SK-N-SH (cell line): ENCODE measurements around the gene PNRC2. TPM values are rescaled to one million over a fixed set of nuclear protein-coding genes. Genes with fewer than 3 reads are reported as not detected.
"Not testable (repeated sequence)": the region's sequence is repeated elsewhere in the genome, so short reads cannot be mapped to it uniquely, and the experiment has no call there.

Experiments
- CTCF ChIA-PET: fragments of 300-600, 350-600 bp; formaldehyde crosslinking; extraction: SDS; loops from one replicate; lab custom pipeline; 2021; lab: Yijun Ruan, JAX
- POLR2A ChIA-PET: fragments of 350-600 bp; sonication (Branson Sonifier 250); formaldehyde crosslinking; extraction: SDS; loops from one replicate; lab custom pipeline; 2020; ENCODE audit warnings: antibody characterized with exemption, inconsistent platforms; lab: Yijun Ruan, JAX
- DNase-seq: peaks from one replicate; pipeline ENCODE4 v3.0.0; 2012
- H2AFZ ChIP-seq: fragments of 200-600 bp; sonication (generic); 2 replicates; pipeline ENCODE4 v1.8.1; 2016; ENCODE audit warnings: antibody characterized with exemption, mild to moderate bottlenecking, low read depth
- H3F3A ChIP-seq: fragments of 200-600 bp; sonication (generic); replicated peaks from 2 replicates; pipeline ENCODE3; 2016; ENCODE audit warnings: antibody characterized with exemption, mild to moderate bottlenecking; ENCODE audit not compliant: insufficient read depth
- H3K27ac ChIP-seq, 2 experiments: fragments of 200-500 bp in 1 of 2; fragments of 200-600 bp in 1 of 2; sonication (Bioruptor generic) in 1 of 2; sonication (generic), shearing (Covaris generic) in 1 of 2; 2 replicates each; pipeline versions ENCODE4 v1.5.1 to v1.6.1; 2014 to 2016; ENCODE audit warnings: low read depth in 2 of 2, inconsistent platforms in 1 of 2, low read length in 1 of 2, mild to moderate bottlenecking in 1 of 2, mixed read lengths in 1 of 2
- H3K27me3 ChIP-seq: fragments of 200-600 bp; sonication (generic), shearing (Covaris generic); 2 replicates; pipeline ENCODE4 v1.6.1; 2016; ENCODE audit warnings: mixed run types; ENCODE audit not compliant: insufficient read depth
- H3K36me3 ChIP-seq, 2 experiments: fragments of 200-500 bp in 1 of 2; fragments of 200-600 bp in 1 of 2; sonication (Bioruptor generic) in 1 of 2; sonication (generic) in 1 of 2; replicated peaks in 1 of 2; 2 replicates each; pipeline versions ENCODE3 to v1.5.1; 2014 to 2016; ENCODE audit warnings: low read length in 1 of 2, mild to moderate bottlenecking in 1 of 2; ENCODE audit not compliant: insufficient read depth in 2 of 2, control insufficient read depth in 1 of 2
- H3K4me1 ChIP-seq, 2 experiments: fragments of 200-500 bp in 1 of 2; fragments of 200-600 bp in 1 of 2; sonication (Bioruptor generic) in 1 of 2; sonication (generic), shearing (Covaris generic) in 1 of 2; 2 replicates each; pipeline versions ENCODE4 v1.5.1 to v1.6.1; 2014 to 2016; ENCODE audit warnings: low read depth in 1 of 2, low read length in 1 of 2, mixed run types in 1 of 2; ENCODE audit not compliant: insufficient read depth in 2 of 2, control insufficient read depth in 1 of 2
- H3K4me2 ChIP-seq: fragments of 200-600 bp; sonication (generic), shearing (Covaris generic); 2 replicates; pipeline ENCODE4 v1.6.1; 2017; ENCODE audit warnings: mixed run types
- H3K4me3 ChIP-seq, 2 experiments: fragments of 200-500 bp in 1 of 2; fragments of 200-600 bp in 1 of 2; sonication (Bioruptor generic) in 1 of 2; sonication (generic), shearing (Covaris generic) in 1 of 2; 2 replicates each; pipeline versions ENCODE4 v1.5.1 to v1.8.1; 2014 to 2016; ENCODE audit warnings: low read depth in 2 of 2, inconsistent platforms in 1 of 2, low read length in 1 of 2, mild to moderate bottlenecking in 1 of 2, mixed read lengths in 1 of 2, moderate library complexity in 1 of 2
- H3K79me2 ChIP-seq: fragments of 200-600 bp; sonication (generic); 2 replicates; pipeline ENCODE4 v1.8.1; 2017; ENCODE audit warnings: mild to moderate bottlenecking; ENCODE audit not compliant: insufficient read depth
- H3K9ac ChIP-seq: fragments of 200-600 bp; sonication (generic); 2 replicates; pipeline ENCODE4 v1.6.1; 2017; ENCODE audit warnings: mixed run types
- H3K9me2 ChIP-seq: fragments of 200-600 bp; sonication (generic); 2 replicates; pipeline ENCODE4 v1.6.1; 2017; ENCODE audit warnings: mixed run types
- H3K9me3 ChIP-seq: fragments of 200-600 bp; sonication (generic); 2 replicates; pipeline ENCODE4 v1.6.1; 2017; ENCODE audit warnings: mixed run types, mild to moderate bottlenecking, moderate library complexity
- H4K20me1 ChIP-seq: fragments of 200-600 bp; sonication (generic); 2 replicates; pipeline ENCODE4 v1.6.1; 2017; ENCODE audit warnings: mild to moderate bottlenecking, mixed run types; ENCODE audit not compliant: insufficient read depth
- CHD2 ChIP-seq: fragments of 150-350 bp; IDR thresholded peaks from 2 replicates; pipeline ENCODE4 v1.6.1; 2018; ENCODE audit warnings: low read length; ENCODE audit not compliant: partially characterized antibody
- CTCF ChIP-seq: fragments of 200-600 bp; sonication (generic); IDR thresholded peaks from 2 replicates; pipeline ENCODE4 v1.6.1; 2017; ENCODE audit warnings: antibody characterized with exemption, mild to moderate bottlenecking, moderate library complexity
- ELF1 ChIP-seq: IDR thresholded peaks from 2 replicates; pipeline ENCODE4 v1.4.0; 2012
- FOSL2 ChIP-seq: IDR thresholded peaks from 2 replicates; pipeline ENCODE4 v1.4.0; 2012; ENCODE audit warnings: low read depth, mild to moderate bottlenecking, moderate library complexity, borderline replicate concordance
- GATA2 ChIP-seq: sonication (generic); formaldehyde crosslinking; IDR thresholded peaks from 2 replicates; pipeline ENCODE4 v1.5.0; 2020; ENCODE audit warnings: mild to moderate bottlenecking, missing genetic modification reagents
- JUND ChIP-seq: IDR thresholded peaks from 2 replicates; pipeline ENCODE4 v1.4.0; 2012
- MEF2A ChIP-seq: IDR thresholded peaks from 2 replicates; pipeline ENCODE4 v1.4.0; 2012; ENCODE audit warnings: low read depth, borderline replicate concordance
- MXI1 ChIP-seq: IDR thresholded peaks from 2 replicates; pipeline ENCODE4 v1.6.1; 2012; ENCODE audit warnings: mild to moderate bottlenecking, low read depth, low read length, improper control_type of control experiment
- NFIC ChIP-seq: IDR thresholded peaks from 2 replicates; pipeline ENCODE4 v1.4.0; 2012; ENCODE audit warnings: borderline replicate concordance
- POLR2AphosphoS5 ChIP-seq: IDR thresholded peaks from 2 replicates; pipeline ENCODE4 v1.6.1; 2012; ENCODE audit warnings: low read depth, low read length
- RAD21 ChIP-seq: IDR thresholded peaks from 2 replicates; pipeline ENCODE4 v1.6.1; 2012; ENCODE audit warnings: mild to moderate bottlenecking, low read length
- RCOR1 ChIP-seq: fragments of 150-350 bp; IDR thresholded peaks from 2 replicates; pipeline ENCODE4 v1.6.1; 2017; ENCODE audit warnings: antibody characterized with exemption, low read length
- RFX5 ChIP-seq: IDR thresholded peaks from 2 replicates; pipeline ENCODE4 v1.6.1; 2012; ENCODE audit warnings: mild to moderate bottlenecking, improper control_type of control experiment, low read length
- SIN3A ChIP-seq: IDR thresholded peaks from 2 replicates; pipeline ENCODE4 v1.6.1; 2012; ENCODE audit warnings: low read depth, mild to moderate bottlenecking, low read length, moderate library complexity, borderline replicate concordance
- SMC3 ChIP-seq: IDR thresholded peaks from 2 replicates; pipeline ENCODE4 v1.6.1; 2012; ENCODE audit warnings: low read depth, low read length, improper control_type of control experiment
- WGBS: methylation state at CpG from one replicate; pipeline ENCODE4 v1.1.6; 2017; ENCODE audit warnings: low lambda C conversion rate; 5-methylcytosine and 5-hydroxymethylcytosine counted together
- polyA plus RNA-seq, 3 experiments: library from polyadenylated mRNA; depleted of rRNA; stranded (reverse); fragments of >200 nt; gene quantifications; 2 replicates each; pipeline ENCODE4 v1.2.3, GENCODE V29; 2012

PNRC2 gene
- polyA plus RNA-seq, 1 of the 3 experiments (the other 2 are of a cell fraction): 43.8 TPM

- TF ChIP-seq SIN3A: no peak
- no peak for TF ChIP-seq SMC3
- no peak for TF ChIP-seq JUND
- TF ChIP-seq FOSL2: no peak
- TF ChIP-seq MEF2A: no peak
Measured at GRCh38 chr1:23947366-23947765, 12.3 kb upstream of the PNRC2 start (continued).

- TF ChIP-seq ELF1: no peak
- TF ChIP-seq POLR2AphosphoS5: no peak
- no peak for TF ChIP-seq RAD21
- no peak for TF ChIP-seq NFIC
- no peaks in the 10 kb centered on the region for H4K20me1 ChIP-seq
- H3K4me1 ChIP-seq: peaks cover 9 to 13% of the 10 kb centered on the region in 2 experiments; a peak in 2 of 4 replicates
- H3K4me2 ChIP-seq: no peak overlapping the region
- H3K9ac ChIP-seq: no peak overlapping the region
- CTCF ChIA-PET: interaction anchor here (1.0 kb wide), 1 partner anchor 14 kb away, joined by 3 read pairs; no protein-coding TSS in a partner anchor
- H3K27ac ChIP-seq: no peak overlapping the region
- peaks cover 24% of the 10 kb centered on the region for H3F3A ChIP-seq
- DNase-seq: no peak
- POLR2A ChIA-PET: no interaction called here
- H3K4me3 ChIP-seq: no peak overlapping the region
- H3K27me3 ChIP-seq: no peaks in the 10 kb centered on the region
- H3K36me3 ChIP-seq: no peaks in the 10 kb centered on the region
- H3K79me2 ChIP-seq: no peaks in the 10 kb centered on the region
- H2AFZ ChIP-seq: no peak overlapping the region
- no peaks in the 10 kb centered on the region for H3K9me2 ChIP-seq
- 86% methylated on average over 3 of the region's 3 CpGs for WGBS
- no peaks in the 10 kb centered on the region for H3K9me3 ChIP-seq
Measured at GRCh38 chr1:23953020-23953419, 6.6 kb upstream of the PNRC2 start.

- H3K4me1 ChIP-seq: peaks cover 9 to 12% of the 10 kb centered on the region in 2 experiments; a peak in 3 of 4 replicates
- 43% methylated on average over 5 of the region's 7 CpGs for WGBS
- H3K4me2 ChIP-seq: no peak overlapping the region
- no peak overlapping the region for H3K4me3 ChIP-seq
- peaks cover 24% of the 10 kb centered on the region for H3K79me2 ChIP-seq
- ChIA-PET CTCF (interaction anchor here (1.1 to 2.5 kb wide), 5 partner anchors 9 to 185 kb away, joined by 3 to 11 read pairs (median 3); no protein-coding TSS in a partner anchor), POLR2A (no interaction called here)
- H3K9me3 ChIP-seq: no peaks in the 10 kb centered on the region
- H3K27me3 ChIP-seq: no peaks in the 10 kb centered on the region
- no peak for TF ChIP-seq CTCF
- 0 out of 2 replicates have a peak, but pooled peaks have one; percentile 45 for TF ChIP-seq MXI1
- 0 out of 2 replicates have a peak, but pooled peaks have one; percentile 1 for TF ChIP-seq RFX5
- peak; percentile 63 for TF ChIP-seq CHD2
- 0 out of 2 replicates have a peak, but pooled peaks have one; percentile 43 for TF ChIP-seq RCOR1
- TF ChIP-seq GATA2 (CRISPR knock-in tag): no peak
- peak overlapping the region in 1 of 2 experiments; percentile 55; a peak in 2 of 4 replicates for H3K27ac ChIP-seq
- peaks cover 10% of the 10 kb centered on the region for H4K20me1 ChIP-seq
- DNase-seq: peak; percentile 65
- no peaks in the 10 kb centered on the region for H3K9me2 ChIP-seq
- no peak overlapping the region for H3K9ac ChIP-seq
- peaks cover 13 to 17% of the 10 kb centered on the region in 2 experiments for H3K36me3 ChIP-seq
- H3F3A ChIP-seq: peaks cover 34% of the 10 kb centered on the region
- no peak overlapping the region; the same call in 1 of the 2 replicates for H2AFZ ChIP-seq
Measured at GRCh38 chr1:23957096-23957495, 2.5 kb upstream of the PNRC2 start.

GRCh38 chr1:23958040-23958809, 1.4 kb upstream of the PNRC2 start:
- Histone ChIP-seq H3K4me2 (peak overlapping the region; percentile 87), H3K4me3 (peak overlapping the region; percentile 71 to 90), H3K79me2 (peaks cover 31% of the 10 kb centered on the region), H3K9ac (peak overlapping the region; percentile 95), H3K27ac (peak overlapping the region; percentile 98), H2AFZ (peak overlapping the region; percentile 78), H3F3A (peaks cover 29% of the 10 kb centered on the region), H3K36me3 (peaks cover 16 to 21% of the 10 kb centered on the region in 2 experiments), H3K4me1 (peaks cover 9 to 12% of the 10 kb centered on the region in 2 experiments; a peak in 3 of 4 replicates)
- not testable (repeated sequence) for H3K9me2 ChIP-seq, H3K9me3 ChIP-seq, H3K27me3 ChIP-seq, H4K20me1 ChIP-seq, DNase-seq
- 89% methylated on average over 19 of the region's 19 CpGs for WGBS
- ChIA-PET POLR2A (interaction anchor here (1.4 to 1.6 kb wide), 2 partner anchors 21 to 157 kb away, joined by 5 to 7 read pairs; partner anchors contain the start of gene SRSF10), CTCF (interaction anchor here (1.4 kb wide), 1 partner anchor 148 kb away, joined by 5 read pairs; no protein-coding TSS in a partner anchor)
